DND-41 (cell line): ENCODE measurements around the gene EYA2.

ENCODE experiments used
- CTCF ChIP-seq: IDR thresholded peaks from 2 replicates; pipeline ENCODE4 v1.5.1; 2012; ENCODE audit warnings: borderline replicate concordance, low read length, moderate library complexity, mild to moderate bottlenecking; ENCODE audit not compliant: poor library complexity, severe bottlenecking; ENCODE audit errors: extremely low read depth
- EZH2 ChIP-seq: IDR thresholded peaks from 3 replicates; pipeline ENCODE4 v1.6.1; 2012; ENCODE audit warnings: borderline replicate concordance, low read depth, mild to moderate bottlenecking, moderate library complexity, low read length, inconsistent platforms; ENCODE audit not compliant: severe bottlenecking

- TF ChIP-seq CTCF, result no peak
- TF ChIP-seq EZH2, result no peak
Observed at GRCh38 chr20:47032933-47033578, 138.4 kb downstream of the EYA2 start.
